LNCAP (cell line): ENCODE data around the gene SYNE1.

Experiments used
- TF ChIP-seq, protein P1 (sequence below): fragments of 450-650 bp; IDR thresholded peaks from 2 replicates; pipeline ENCODE4 v1.5.1; 2017; ENCODE audit warnings: mild to moderate bottlenecking

Gene SYNE1

GRCh38 chr6:152669895-152670294 lies 32.7 kb upstream of the SYNE1 start:
- TF ChIP-seq, protein P1, sequence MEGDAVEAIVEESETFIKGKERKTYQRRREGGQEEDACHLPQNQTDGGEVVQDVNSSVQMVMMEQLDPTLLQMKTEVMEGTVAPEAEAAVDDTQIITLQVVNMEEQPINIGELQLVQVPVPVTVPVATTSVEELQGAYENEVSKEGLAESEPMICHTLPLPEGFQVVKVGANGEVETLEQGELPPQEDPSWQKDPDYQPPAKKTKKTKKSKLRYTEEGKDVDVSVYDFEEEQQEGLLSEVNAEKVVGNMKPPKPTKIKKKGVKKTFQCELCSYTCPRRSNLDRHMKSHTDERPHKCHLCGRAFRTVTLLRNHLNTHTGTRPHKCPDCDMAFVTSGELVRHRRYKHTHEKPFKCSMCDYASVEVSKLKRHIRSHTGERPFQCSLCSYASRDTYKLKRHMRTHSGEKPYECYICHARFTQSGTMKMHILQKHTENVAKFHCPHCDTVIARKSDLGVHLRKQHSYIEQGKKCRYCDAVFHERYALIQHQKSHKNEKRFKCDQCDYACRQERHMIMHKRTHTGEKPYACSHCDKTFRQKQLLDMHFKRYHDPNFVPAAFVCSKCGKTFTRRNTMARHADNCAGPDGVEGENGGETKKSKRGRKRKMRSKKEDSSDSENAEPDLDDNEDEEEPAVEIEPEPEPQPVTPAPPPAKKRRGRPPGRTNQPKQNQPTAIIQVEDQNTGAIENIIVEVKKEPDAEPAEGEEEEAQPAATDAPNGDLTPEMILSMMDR = no peak; the same call in 1 of the 2 replicates

DNA sequence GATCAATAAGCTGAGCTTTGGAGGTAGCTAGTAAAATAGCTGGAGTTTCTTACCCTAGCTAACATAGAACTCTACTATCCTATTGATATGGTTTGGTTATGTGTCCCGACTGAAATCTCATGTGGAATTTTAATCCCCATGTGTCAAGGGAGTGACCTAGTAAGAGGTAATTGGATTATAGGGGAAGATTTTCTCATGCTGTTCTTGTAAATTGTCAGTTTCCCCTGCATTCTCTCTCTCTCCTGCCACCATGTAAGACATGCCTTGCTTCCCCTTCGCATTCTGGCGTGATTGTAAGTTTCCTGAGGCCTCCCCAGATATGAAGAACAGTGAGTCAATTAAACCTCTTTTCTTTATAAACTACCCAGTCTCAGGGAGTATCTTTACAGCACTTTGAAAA lies 24.6 kb upstream of the SYNE1 start:
- TF ChIP-seq, protein P1 = no peak

DNA sequence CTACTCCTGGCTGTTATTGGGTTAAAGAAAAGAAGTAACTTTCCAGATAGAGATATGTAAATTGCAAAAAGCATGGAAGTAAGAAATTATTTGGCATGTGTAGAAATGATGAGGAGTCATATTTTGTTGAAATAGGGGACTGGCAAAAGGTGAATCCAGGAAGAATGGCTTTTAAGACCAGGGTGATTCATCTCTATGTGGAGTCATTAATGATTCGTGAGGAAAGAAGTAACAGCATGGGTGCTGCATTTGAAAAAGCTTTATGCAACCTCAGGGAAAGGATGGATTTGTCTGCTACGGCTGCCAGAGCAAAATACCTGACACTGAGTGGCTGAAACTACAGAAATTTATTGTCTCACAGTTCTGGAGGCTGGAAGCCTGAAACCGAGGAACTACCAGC lies 14.8 kb upstream of the SYNE1 start:
- TF ChIP-seq, protein P1 = no peak

DNA sequence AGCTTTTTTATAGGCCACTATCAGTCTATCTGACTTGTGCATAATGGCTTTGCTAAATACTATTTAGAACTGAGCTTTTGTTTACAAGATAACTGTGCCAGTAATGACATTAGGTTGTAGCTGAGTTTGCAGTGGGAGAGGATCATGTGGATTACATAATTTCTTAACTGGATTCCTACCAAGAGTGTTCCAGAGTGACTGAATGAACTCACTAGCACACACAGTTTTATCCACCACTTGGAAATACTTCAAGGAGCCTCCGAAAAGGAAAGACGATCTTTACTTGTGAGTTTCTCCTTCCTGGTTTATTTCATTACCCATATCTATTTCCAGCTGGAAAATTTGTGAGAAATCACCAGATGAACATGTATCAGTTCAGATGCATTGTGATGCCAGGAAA lies 10.9 kb upstream of the SYNE1 start:
- TF ChIP-seq, protein P1 = no peak

GRCh38 chr6:152642578-152643375 lies 5.6 kb upstream of the SYNE1 start:
- TF ChIP-seq, protein P1 = peak; percentile 62

DNA sequence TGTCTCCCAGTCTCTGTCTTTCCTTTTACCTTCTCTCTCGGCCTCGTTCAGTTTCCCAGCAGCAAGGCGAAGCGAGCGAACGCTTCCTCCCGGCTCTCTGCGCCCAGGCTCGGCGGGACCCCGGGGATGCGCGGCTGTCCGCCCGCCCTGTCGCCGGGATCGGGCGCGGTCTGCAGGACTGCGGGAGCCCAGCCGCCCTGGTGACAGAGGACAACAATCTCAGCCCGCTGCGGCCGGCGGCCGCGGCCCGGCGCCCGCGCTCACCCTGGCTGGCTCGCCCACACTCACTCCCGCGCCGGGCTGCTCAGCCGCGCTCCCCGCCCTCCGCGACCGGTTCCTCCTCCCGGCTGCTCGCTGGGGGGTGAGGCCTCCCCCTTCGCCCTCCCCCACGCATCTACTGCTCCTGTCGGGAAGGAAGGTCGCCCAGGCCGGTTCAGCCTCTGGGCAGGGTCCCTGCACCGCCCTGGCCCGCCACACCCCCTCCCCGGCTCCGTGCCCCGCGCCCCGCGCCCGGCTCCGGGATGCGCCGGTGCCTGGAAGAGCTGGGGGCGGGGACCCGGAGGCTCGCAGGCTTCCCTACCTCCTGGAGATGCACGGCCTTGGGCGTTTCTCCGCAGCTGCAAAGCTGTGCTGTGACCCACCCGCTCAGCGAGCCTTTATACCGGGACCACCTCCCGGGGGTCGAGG lies 410 bp downstream of the SYNE1 start:
- TF ChIP-seq, protein P1 = no peak

DNA sequence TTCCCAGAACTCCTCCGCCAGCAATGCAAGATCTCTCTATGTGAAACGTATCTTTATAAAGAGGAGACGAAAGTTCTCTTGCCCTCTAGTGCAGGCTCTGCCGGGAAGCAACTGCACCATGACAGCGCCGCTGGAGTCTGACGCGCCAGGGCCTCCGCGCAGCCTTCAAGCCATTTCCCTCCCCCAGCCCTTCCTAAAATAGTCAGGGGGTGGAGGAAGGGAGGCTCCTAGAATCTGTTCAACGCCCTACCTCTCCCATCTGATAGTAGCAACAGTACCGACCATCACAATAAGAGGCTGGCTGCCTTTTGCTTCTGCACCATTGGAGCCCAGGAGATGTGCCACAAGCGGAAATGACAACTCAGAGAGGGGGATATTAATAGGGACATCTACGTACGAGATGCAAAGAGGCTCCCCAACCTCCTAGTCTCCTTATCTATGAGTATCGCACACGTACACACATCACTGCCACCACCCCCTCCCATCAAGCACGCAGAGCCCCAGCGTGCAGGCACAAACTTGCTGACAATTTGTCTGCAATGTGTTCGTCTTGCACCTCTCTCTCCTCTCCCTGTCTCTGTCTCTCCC lies 1.0 kb downstream of the SYNE1 start:
- TF ChIP-seq, protein P1 = no peak
